ENCODE results near the gene TMOD4. TPM values are rescaled to one million over a fixed set of nuclear protein-coding genes. Genes with fewer than 3 reads are reported as not detected.

The TMOD4 gene
- total RNA-seq, 1 donor, result not detected

DNA sequence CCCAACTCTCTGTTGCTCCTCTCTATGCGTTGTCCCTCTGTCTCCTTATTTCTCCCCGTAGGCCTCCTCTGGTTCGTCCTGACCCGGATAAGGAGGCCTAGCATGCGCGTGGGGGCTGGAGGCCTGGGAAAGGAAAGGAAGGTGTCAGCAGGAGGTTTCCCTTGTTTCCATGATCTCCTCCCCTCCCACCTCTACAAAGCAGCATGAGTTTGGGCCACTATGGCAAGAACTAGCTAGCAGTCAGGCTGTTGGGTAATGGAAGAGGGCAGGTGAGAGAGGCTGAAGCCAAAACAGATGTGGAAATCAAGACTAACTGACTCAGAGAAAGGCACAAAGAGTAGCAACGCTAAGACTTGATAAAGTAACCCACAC lies 28.7 kb downstream of the TMOD4 start:
- TF ChIP-seq, protein P1, sequence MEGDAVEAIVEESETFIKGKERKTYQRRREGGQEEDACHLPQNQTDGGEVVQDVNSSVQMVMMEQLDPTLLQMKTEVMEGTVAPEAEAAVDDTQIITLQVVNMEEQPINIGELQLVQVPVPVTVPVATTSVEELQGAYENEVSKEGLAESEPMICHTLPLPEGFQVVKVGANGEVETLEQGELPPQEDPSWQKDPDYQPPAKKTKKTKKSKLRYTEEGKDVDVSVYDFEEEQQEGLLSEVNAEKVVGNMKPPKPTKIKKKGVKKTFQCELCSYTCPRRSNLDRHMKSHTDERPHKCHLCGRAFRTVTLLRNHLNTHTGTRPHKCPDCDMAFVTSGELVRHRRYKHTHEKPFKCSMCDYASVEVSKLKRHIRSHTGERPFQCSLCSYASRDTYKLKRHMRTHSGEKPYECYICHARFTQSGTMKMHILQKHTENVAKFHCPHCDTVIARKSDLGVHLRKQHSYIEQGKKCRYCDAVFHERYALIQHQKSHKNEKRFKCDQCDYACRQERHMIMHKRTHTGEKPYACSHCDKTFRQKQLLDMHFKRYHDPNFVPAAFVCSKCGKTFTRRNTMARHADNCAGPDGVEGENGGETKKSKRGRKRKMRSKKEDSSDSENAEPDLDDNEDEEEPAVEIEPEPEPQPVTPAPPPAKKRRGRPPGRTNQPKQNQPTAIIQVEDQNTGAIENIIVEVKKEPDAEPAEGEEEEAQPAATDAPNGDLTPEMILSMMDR (IDR thresholded peaks at IDR 0.05; ENCODE audit: insufficient read depth, low read depth, low read length), result no peak
- peak overlapping the region; percentile 60 for H3K4me3 ChIP-seq (ENCODE audit: low read depth, low read length)
- peak; percentile 35 for DNase-seq (ENCODE audit: low read depth)

DNA sequence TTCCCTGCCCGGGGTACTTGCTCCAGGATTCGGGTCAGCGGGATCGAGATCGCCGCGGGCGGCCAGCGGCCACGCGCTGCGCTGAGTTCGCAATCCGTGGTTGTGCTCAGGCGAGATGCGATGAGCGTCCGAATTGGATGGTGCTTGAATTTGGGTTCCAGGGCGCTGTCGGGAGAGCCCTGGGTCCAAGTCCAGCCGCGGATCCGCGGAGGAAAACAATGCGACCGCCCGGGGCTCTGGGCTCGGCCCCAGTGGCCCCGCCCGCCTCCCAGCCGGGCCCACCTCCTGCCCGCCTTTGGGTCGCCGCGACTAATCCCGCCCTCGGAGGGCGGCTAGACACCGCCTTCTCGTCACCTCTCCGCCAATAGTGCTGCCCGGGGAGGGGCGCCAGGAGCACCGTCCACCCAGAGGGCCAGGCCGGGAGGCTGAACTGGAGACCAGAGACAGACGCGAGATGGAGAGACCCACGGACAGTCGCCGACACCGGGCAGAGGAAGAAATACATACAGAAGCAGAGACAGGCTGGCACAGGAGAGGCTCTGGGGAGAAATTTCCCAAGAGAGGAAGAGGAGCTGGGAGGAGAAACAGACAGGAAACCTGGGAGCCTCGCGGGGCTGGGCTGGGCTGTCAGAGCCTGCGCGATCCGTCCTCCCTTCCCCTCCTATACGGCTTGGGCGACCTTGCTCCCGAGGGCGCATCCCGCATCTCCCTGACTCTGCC lies 29.2 kb downstream of the TMOD4 start, which contains the start of gene SEMA6C:
SEMA6C (minus strand) TSS at position 220 of the 720 bp plus-strand sequence. CDS start 4,010 bp downstream, outside the sequence.
- TF ChIP-seq, protein P1 (IDR thresholded peaks at IDR 0.05; ENCODE audit: insufficient read depth, low read depth, low read length), result no peak
- peak; percentile 90 for DNase-seq (ENCODE audit: low read depth)
- peak within 1 kb of the TSS; percentile 60 for H3K4me3 ChIP-seq (ENCODE audit: low read depth, low read length)

DNA sequence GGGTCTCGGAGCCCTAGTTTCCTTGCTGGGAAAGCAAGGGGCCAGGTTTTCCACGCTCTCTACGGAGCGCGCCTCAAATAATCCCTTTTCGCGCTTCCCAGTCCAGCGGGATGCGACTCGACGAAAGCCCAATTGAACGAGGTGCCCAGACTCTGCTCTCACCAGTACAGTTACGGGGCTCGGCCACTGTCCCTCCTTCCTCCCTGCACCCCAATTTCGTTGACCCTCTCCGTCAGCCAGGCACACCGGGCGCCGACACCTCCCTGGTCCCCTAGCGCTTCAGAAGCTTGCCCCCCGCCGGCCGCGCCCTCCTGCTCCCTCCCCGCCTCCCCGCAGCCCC lies 29.7 kb downstream of the TMOD4 start:
- DNase-seq (ENCODE audit: low read depth), result no peak

DNA sequence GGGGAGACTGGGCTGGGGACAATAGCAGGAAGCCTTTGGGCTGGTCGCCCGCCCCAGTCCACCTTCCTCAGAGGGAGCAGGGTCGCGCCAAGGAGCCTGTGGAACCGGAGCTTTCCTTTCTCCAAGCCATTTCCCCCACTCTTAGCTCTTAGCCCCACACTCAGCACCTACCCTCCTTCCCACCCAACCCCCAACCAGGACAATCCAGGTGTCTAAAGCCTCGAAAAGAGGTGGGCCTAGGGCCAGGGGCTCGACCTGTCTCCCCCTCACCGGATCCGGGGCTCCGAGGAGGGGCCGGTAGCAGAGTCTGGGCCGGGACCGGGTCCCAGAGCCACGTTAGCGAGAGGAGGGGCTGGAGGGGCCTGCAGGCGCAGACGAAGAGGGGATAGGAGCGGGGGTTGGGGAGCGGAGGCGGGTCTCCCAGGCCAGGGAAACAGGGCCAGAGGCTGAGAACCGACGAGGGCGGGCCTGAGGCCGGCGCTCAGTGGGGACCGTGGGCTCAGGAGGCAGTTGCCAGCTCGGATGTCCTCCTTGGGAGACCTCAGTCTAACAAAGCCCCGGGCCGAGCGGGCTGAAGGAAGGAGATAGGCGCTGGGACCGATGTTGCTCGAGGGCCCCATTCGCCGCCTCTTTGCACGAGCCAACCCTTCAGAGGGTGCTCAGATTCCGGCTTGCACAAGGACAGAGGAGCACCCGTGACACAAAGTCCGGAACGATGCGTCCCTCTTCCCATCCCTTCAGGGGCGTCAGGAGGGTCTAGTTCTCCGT lies 30.3 kb downstream of the TMOD4 start:
- peak overlapping the region; percentile 60 for H3K4me3 ChIP-seq (ENCODE audit: low read depth, low read length)
- TF ChIP-seq, protein P1 (IDR thresholded peaks at IDR 0.05; ENCODE audit: insufficient read depth, low read depth, low read length), result no peak
- peak; percentile 22 for DNase-seq (ENCODE audit: low read depth)

More for the DNA sequence above, 29.7 kb downstream of the TMOD4 start:
- TF ChIP-seq, protein P1 (IDR thresholded peaks at IDR 0.05; ENCODE audit: insufficient read depth, low read depth, low read length), result no peak
- H3K4me3 ChIP-seq (ENCODE audit: low read depth, low read length), result peak overlapping the region; percentile 60

DNA sequence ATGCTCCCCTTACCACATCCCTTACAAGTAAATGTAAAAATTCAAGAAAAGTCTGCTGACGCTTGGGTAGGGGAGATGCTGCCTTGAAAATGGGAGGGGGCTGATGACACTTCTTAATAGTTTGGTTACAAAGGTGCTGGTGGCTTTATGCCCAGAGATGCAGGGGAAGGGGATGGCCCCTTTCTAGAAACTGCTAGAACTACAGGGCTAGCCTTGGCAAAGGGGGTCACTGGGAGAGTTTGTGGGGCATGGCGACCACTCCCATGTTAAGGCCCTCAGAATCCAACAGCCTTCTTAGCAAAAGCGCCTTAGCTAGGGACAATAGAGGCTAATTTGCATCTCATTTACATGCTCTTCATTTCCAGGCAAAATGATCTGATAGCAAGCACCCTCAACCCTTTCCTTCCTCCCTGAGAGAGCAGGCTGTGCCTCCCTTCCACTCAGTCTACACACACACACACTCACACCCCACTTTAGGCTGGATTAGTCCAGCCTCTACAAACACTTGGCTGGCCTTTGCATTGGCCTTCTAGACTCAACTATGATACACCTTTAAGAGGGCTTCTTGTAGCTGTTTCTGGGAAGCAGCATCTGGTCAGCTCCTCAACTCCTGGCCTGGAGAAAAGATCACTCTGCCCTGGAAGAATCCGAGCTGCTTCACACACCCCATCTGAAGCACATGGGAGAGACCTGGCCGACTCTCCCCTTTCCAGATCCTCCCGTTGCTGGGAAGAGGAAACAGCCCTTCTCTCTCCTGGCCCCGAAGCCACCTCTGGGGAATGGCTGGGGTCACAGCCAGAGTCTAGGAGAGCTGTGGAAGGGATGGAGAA lies 31.1 kb downstream of the TMOD4 start:
- no peak overlapping the region for H3K4me3 ChIP-seq (ENCODE audit: low read depth, low read length)
- peak; percentile 10 for DNase-seq (ENCODE audit: low read depth)
- TF ChIP-seq, protein P1 (IDR thresholded peaks at IDR 0.05; ENCODE audit: insufficient read depth, low read depth, low read length), result no peak

DNA sequence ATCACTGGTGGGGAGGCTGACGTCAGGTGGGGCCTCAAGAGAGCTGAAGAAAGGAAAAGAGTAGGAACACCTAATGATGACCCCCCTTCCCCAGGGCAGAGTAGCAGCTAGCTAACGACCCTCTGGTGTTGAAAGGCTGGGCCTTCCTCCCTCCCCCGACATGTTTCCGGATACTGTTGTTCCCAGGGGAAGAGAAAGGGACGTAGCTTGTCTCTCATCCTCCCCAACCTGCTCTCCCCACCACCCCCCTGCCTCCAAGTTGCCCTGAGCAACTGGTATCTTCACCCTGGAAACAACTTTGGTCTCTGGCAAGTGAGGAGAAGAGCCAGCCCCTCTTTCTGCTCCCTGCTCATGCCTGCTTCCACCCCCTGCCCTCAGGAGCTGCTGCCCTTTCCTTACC lies 31.8 kb downstream of the TMOD4 start:
- H3K4me3 ChIP-seq (ENCODE audit: low read depth, low read length), result no peak overlapping the region
- no peak for DNase-seq (ENCODE audit: low read depth)
- TF ChIP-seq, protein P1 (IDR thresholded peaks at IDR 0.05; ENCODE audit: insufficient read depth, low read depth, low read length), result no peak

Data from fibroblast of villous mesenchyme (primary cell).